ENCODE measurements around the gene DTNB. TPM values are rescaled to one million over a fixed set of nuclear protein-coding genes. Genes with fewer than 3 reads are reported as not detected.

The DTNB gene
- total RNA-seq, 1 experiment from 2014 or later = 19.6 TPM

- ChIA-PET CTCF (no interaction called here), POLR2A (ENCODE audit: low non-redundant PET) (no interaction called here)
- intact Hi-C loops (cut with micrococcal nuclease; ENCODE audit: unreplicated experiment) = no loop called here
- no TSS peak for BruUV-seq (replicated peaks)
- no peaks in the 10 kb centered on the region for H3K9me3 ChIP-seq (ENCODE audit: low read depth, low read length, poor library complexity, severe bottlenecking)
- no peak overlapping the region for H3K27ac ChIP-seq (ENCODE audit: low read depth, low read length, poor library complexity, severe bottlenecking)
- no peaks in the 10 kb centered on the region for H3K4me1 ChIP-seq (ENCODE audit: insufficient read depth, low read length, poor library complexity, severe bottlenecking)
- DNase-seq (ENCODE audit: low spot score) = no peak
- TF ChIP-seq EZH2 (IDR thresholded peaks at IDR 0.05; ENCODE audit: borderline replicate concordance, low read depth, low read length, poor library complexity, severe bottlenecking) = no peak
- TF ChIP-seq CTCF (conservative IDR thresholded peaks at IDR 0.05; ENCODE audit: low read depth, low read length) = no peak
- H3K4me3 ChIP-seq (ENCODE audit: low read depth, low read length, poor library complexity, severe bottlenecking) = no peak overlapping the region
- H3K27me3 ChIP-seq (replicated peaks; ENCODE audit: insufficient read depth, low read depth, low read length, poor library complexity) = no peaks in the 10 kb centered on the region
- H3K36me3 ChIP-seq (ENCODE audit: insufficient read depth, low read length, poor library complexity, severe bottlenecking) = no peaks in the 10 kb centered on the region
These were observed 306.7 kb downstream of the DTNB start for GRCh38 chr2:25366629-25367028.

GRCh38 chr2:25365241-25365640, 308.1 kb downstream of the DTNB start:
- Histone ChIP-seq H3K36me3 (ENCODE audit: insufficient read depth, low read length, poor library complexity, severe bottlenecking) (no peaks in the 10 kb centered on the region), H3K9me3 (ENCODE audit: low read depth, low read length, poor library complexity, severe bottlenecking) (no peaks in the 10 kb centered on the region), H3K27me3 (replicated peaks; ENCODE audit: insufficient read depth, low read depth, low read length, poor library complexity) (no peaks in the 10 kb centered on the region), H3K4me1 (ENCODE audit: insufficient read depth, low read length, poor library complexity, severe bottlenecking) (no peaks in the 10 kb centered on the region), H3K4me3 (ENCODE audit: low read depth, low read length, poor library complexity, severe bottlenecking) (no peak overlapping the region), H3K27ac (ENCODE audit: low read depth, low read length, poor library complexity, severe bottlenecking) (no peak overlapping the region)
- POLR2A ChIA-PET (ENCODE audit: low non-redundant PET) = no interaction called here
- intact Hi-C loops (cut with micrococcal nuclease; ENCODE audit: unreplicated experiment) = no loop called here
- BruUV-seq (replicated peaks) = no TSS peak
- DNase-seq (ENCODE audit: low spot score) = no peak
- CTCF ChIA-PET = interaction anchor here (0.6 to 0.8 kb wide), 2 partner anchors 11 to 250 kb away, joined by 4 read pairs; no protein-coding TSS in a partner anchor
- no peak for TF ChIP-seq EZH2 (IDR thresholded peaks at IDR 0.05; ENCODE audit: borderline replicate concordance, low read depth, low read length, poor library complexity, severe bottlenecking)
- no peak for TF ChIP-seq CTCF (conservative IDR thresholded peaks at IDR 0.05; ENCODE audit: low read depth, low read length)

- intact Hi-C loops (cut with micrococcal nuclease; ENCODE audit: unreplicated experiment) = no loop called here
- DNase-seq (ENCODE audit: low spot score) = no peak
These were observed 309.6 kb downstream of the DTNB start for GRCh38 chr2:25363733-25364132.

More at GRCh38 chr2:25363733-25364132, 309.6 kb downstream of the DTNB start:
- H3K27me3 ChIP-seq (replicated peaks; ENCODE audit: insufficient read depth, low read depth, low read length, poor library complexity) = no peaks in the 10 kb centered on the region
- TF ChIP-seq CTCF (conservative IDR thresholded peaks at IDR 0.05; ENCODE audit: low read depth, low read length) (no peak), EZH2 (IDR thresholded peaks at IDR 0.05; ENCODE audit: borderline replicate concordance, low read depth, low read length, poor library complexity, severe bottlenecking) (no peak)
- POLR2A ChIA-PET (ENCODE audit: low non-redundant PET) = no interaction called here
- CTCF ChIA-PET = no interaction called here
- no peaks in the 10 kb centered on the region for H3K9me3 ChIP-seq (ENCODE audit: low read depth, low read length, poor library complexity, severe bottlenecking)
- H3K36me3 ChIP-seq (ENCODE audit: insufficient read depth, low read length, poor library complexity, severe bottlenecking) = no peaks in the 10 kb centered on the region
- BruUV-seq (replicated peaks) = no TSS peak
- H3K4me1 ChIP-seq (ENCODE audit: insufficient read depth, low read length, poor library complexity, severe bottlenecking) = no peaks in the 10 kb centered on the region
- H3K4me3 ChIP-seq (ENCODE audit: low read depth, low read length, poor library complexity, severe bottlenecking) = no peak overlapping the region
- H3K27ac ChIP-seq (ENCODE audit: low read depth, low read length, poor library complexity, severe bottlenecking) = no peak overlapping the region

Data from A673 (cell line).